WTC11 (cell line): Measurements from ENCODE around the gene KDM5B.

Experiments used
- CTCF ChIP-seq: fragments of 200-600 bp; IDR thresholded peaks from 2 replicates; pipeline ENCODE4 v1.8.0; 2022; ENCODE audit warnings: antibody characterized with exemption
- TF ChIP-seq, protein P1 (sequence below): sonication (generic); formaldehyde crosslinking; IDR thresholded peaks from 2 replicates; pipeline ENCODE4 v1.8.1; 2023; ENCODE audit warnings: mild to moderate bottlenecking, missing genetic modification reagents, moderate library complexity

GRCh38 chr1:202798792-202799331, 9.4 kb downstream of the KDM5B start:
- TF ChIP-seq, protein P1, sequence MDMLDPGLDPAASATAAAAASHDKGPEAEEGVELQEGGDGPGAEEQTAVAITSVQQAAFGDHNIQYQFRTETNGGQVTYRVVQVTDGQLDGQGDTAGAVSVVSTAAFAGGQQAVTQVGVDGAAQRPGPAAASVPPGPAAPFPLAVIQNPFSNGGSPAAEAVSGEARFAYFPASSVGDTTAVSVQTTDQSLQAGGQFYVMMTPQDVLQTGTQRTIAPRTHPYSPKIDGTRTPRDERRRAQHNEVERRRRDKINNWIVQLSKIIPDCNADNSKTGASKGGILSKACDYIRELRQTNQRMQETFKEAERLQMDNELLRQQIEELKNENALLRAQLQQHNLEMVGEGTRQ (CRISPR knock-in tag), result no peak
- no peak for TF ChIP-seq CTCF
